ENCODE measurements around the gene DIABLO.

Gene DIABLO

DNA sequence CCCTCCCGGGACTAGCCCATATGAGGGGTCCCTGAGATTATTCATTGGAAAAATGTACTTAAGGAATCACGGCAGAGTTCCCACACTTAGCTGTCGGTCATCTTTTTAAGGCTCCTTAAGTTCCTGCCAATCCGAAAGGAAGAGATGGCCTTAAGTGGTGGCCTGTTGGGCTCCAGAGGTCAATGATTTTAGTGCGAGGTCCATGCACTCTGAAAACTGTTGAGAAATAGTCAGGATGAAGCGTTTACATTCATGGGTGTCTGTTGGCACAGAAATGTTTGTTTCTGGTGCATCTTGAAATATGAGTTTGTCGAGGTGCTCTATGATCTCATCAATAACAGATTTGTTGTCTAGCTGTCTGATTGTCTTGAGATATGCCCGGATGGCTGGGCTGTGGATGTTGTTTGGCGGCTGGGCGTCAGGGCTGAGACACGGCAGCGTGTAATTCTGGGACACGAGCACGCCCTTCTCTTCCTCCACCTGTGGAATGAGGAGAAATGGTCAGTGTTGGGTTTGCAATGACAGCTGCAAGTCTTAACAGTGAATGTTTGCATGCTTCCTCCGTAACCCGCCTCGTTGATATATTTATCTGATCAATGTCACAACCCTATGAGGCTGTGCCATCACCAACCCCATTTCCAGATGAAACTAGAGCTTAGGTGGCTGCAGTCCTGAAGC, 53.5 kb downstream of the DIABLO start:
- DNase-seq: no peak
- no peaks in the 10 kb centered on the region for H3K79me2 ChIP-seq (ENCODE audit: low read length)
- no peaks in the 10 kb centered on the region for H3K9me2 ChIP-seq (replicated peaks; ENCODE audit: insufficient read depth, low read length)
- H3F3A ChIP-seq (ENCODE audit: insufficient read depth, low read length): no peaks in the 10 kb centered on the region
- TF ChIP-seq EZH2 (optimal IDR thresholded peaks at IDR 0.05; ENCODE audit: low read depth, low read length): no peak
- TF ChIP-seq, protein P1, sequence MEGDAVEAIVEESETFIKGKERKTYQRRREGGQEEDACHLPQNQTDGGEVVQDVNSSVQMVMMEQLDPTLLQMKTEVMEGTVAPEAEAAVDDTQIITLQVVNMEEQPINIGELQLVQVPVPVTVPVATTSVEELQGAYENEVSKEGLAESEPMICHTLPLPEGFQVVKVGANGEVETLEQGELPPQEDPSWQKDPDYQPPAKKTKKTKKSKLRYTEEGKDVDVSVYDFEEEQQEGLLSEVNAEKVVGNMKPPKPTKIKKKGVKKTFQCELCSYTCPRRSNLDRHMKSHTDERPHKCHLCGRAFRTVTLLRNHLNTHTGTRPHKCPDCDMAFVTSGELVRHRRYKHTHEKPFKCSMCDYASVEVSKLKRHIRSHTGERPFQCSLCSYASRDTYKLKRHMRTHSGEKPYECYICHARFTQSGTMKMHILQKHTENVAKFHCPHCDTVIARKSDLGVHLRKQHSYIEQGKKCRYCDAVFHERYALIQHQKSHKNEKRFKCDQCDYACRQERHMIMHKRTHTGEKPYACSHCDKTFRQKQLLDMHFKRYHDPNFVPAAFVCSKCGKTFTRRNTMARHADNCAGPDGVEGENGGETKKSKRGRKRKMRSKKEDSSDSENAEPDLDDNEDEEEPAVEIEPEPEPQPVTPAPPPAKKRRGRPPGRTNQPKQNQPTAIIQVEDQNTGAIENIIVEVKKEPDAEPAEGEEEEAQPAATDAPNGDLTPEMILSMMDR (IDR thresholded peaks at IDR 0.05; ENCODE audit: low read length): no peak
- no peak for TF ChIP-seq EZH2phosphoT487 (IDR thresholded peaks at IDR 0.05; ENCODE audit: low read length)
- no peaks in the 10 kb centered on the region for H3K27me3 ChIP-seq (replicated peaks; ENCODE audit: insufficient read depth, low read length)
- H3K4me3 ChIP-seq (ENCODE audit: low read length): no peak overlapping the region
- H3K9me3 ChIP-seq (replicated peaks; ENCODE audit: insufficient read depth, low read length): no peaks in the 10 kb centered on the region
- no peaks in the 10 kb centered on the region for H3K36me3 ChIP-seq (replicated peaks; ENCODE audit: insufficient read depth, low read length)
- H3K27ac ChIP-seq (ENCODE audit: low read length): no peak overlapping the region
- H3K4me1 ChIP-seq (ENCODE audit: low read length): no peaks in the 10 kb centered on the region
- H2AFZ ChIP-seq (ENCODE audit: low read length): no peak overlapping the region
- no peak overlapping the region for H3K4me2 ChIP-seq (ENCODE audit: low read depth, low read length)
- H4K20me1 ChIP-seq (ENCODE audit: insufficient read depth, low read length): no peaks in the 10 kb centered on the region
- H3K9ac ChIP-seq (ENCODE audit: low read length): no peak overlapping the region

DNA sequence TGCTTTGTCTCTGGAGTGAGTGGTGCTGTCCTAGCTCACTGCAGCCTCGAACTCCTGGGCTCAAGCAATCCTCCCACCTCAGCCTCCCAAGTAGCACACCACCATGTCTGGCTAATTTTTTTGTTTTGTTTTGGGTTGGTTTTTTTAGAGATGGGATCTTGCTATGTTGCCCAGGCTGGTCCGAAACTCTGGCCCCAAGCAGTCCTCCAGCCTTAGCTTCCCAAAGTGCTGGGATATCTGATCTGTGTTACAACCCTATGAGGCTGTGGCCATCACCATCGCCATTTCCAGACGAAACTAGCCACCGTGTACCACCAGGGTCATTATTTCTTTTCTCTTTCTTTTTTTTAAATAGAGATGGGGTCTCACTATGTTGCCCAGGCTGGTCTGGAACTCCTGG, 54.5 kb downstream of the DIABLO start:
- no peaks in the 10 kb centered on the region for H3K9me3 ChIP-seq (replicated peaks; ENCODE audit: insufficient read depth, low read length)
- H3K79me2 ChIP-seq (ENCODE audit: low read length): no peaks in the 10 kb centered on the region
- no peak overlapping the region for H3K4me2 ChIP-seq (ENCODE audit: low read depth, low read length)
- H3K27ac ChIP-seq (ENCODE audit: low read length): no peak overlapping the region
- H3K27me3 ChIP-seq (replicated peaks; ENCODE audit: insufficient read depth, low read length): no peaks in the 10 kb centered on the region
- no peaks in the 10 kb centered on the region for H3F3A ChIP-seq (ENCODE audit: insufficient read depth, low read length)
- no peak overlapping the region for H3K4me3 ChIP-seq (ENCODE audit: low read length)
- DNase-seq: no peak
- H4K20me1 ChIP-seq (ENCODE audit: insufficient read depth, low read length): no peaks in the 10 kb centered on the region
- TF ChIP-seq, protein P1 (IDR thresholded peaks at IDR 0.05; ENCODE audit: low read length): no peak
- TF ChIP-seq EZH2 (optimal IDR thresholded peaks at IDR 0.05; ENCODE audit: low read depth, low read length) (no peak), EZH2phosphoT487 (IDR thresholded peaks at IDR 0.05; ENCODE audit: low read length) (no peak)
- H2AFZ ChIP-seq (ENCODE audit: low read length): no peak overlapping the region
- H3K9me2 ChIP-seq (replicated peaks; ENCODE audit: insufficient read depth, low read length): no peaks in the 10 kb centered on the region
- H3K4me1 ChIP-seq (ENCODE audit: low read length): no peaks in the 10 kb centered on the region
- H3K9ac ChIP-seq (ENCODE audit: low read length): no peak overlapping the region
- H3K36me3 ChIP-seq (replicated peaks; ENCODE audit: insufficient read depth, low read length): no peaks in the 10 kb centered on the region

DNA sequence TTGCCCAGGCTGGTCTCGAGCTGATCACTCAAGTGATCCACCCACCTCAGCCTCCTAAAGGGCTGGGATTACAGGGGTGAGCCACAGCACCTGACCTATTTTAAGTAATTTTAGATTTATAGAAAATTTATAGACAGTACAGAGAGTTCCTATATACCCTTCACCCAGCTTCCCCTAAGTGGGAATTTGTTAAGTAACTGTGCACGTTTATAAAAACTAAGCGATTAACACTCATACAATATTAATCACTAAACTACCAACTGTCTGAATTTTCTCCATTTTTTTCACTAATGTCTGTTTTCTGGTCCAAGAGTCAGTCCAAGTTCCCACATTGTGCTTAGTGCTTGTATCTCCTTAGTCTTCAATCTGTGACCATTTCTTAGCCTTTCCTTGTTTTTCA, 57.4 kb downstream of the DIABLO start:
- no peak for DNase-seq
- no peak overlapping the region for H3K4me2 ChIP-seq (ENCODE audit: low read depth, low read length)
- no peaks in the 10 kb centered on the region for H3K79me2 ChIP-seq (ENCODE audit: low read length)
- H3K27me3 ChIP-seq (replicated peaks; ENCODE audit: insufficient read depth, low read length): no peaks in the 10 kb centered on the region
- TF ChIP-seq, protein P1 (IDR thresholded peaks at IDR 0.05; ENCODE audit: low read length): no peak
- TF ChIP-seq EZH2 (optimal IDR thresholded peaks at IDR 0.05; ENCODE audit: low read depth, low read length) (no peak), EZH2phosphoT487 (IDR thresholded peaks at IDR 0.05; ENCODE audit: low read length) (no peak)
- H3K4me1 ChIP-seq (ENCODE audit: low read length): no peaks in the 10 kb centered on the region
- H4K20me1 ChIP-seq (ENCODE audit: insufficient read depth, low read length): no peaks in the 10 kb centered on the region
- H3F3A ChIP-seq (ENCODE audit: insufficient read depth, low read length): no peaks in the 10 kb centered on the region
- H3K27ac ChIP-seq (ENCODE audit: low read length): no peak overlapping the region
- no peak overlapping the region for H3K9ac ChIP-seq (ENCODE audit: low read length)
- H2AFZ ChIP-seq (ENCODE audit: low read length): no peak overlapping the region
- no peaks in the 10 kb centered on the region for H3K36me3 ChIP-seq (replicated peaks; ENCODE audit: insufficient read depth, low read length)
- H3K4me3 ChIP-seq (ENCODE audit: low read length): no peak overlapping the region
- no peaks in the 10 kb centered on the region for H3K9me3 ChIP-seq (replicated peaks; ENCODE audit: insufficient read depth, low read length)
- H3K9me2 ChIP-seq (replicated peaks; ENCODE audit: insufficient read depth, low read length): no peaks in the 10 kb centered on the region

All from MM.1S (cell line).